GM19328 (cell line): ENCODE measurements around the gene HNRNPL.
"Not testable (repeated sequence)": the region's sequence is repeated elsewhere in the genome, so short reads cannot be mapped to it uniquely, and the experiment has no call there.

Experiments used
- ATAC-seq: cut with Tn5 transposase; IDR thresholded peaks from one replicate; pipeline ENCODE4 v1.9.1; 2021; ENCODE audit warnings: mild to moderate bottlenecking, moderate library complexity; ENCODE audit not compliant: unreplicated experiment

Gene HNRNPL

DNA sequence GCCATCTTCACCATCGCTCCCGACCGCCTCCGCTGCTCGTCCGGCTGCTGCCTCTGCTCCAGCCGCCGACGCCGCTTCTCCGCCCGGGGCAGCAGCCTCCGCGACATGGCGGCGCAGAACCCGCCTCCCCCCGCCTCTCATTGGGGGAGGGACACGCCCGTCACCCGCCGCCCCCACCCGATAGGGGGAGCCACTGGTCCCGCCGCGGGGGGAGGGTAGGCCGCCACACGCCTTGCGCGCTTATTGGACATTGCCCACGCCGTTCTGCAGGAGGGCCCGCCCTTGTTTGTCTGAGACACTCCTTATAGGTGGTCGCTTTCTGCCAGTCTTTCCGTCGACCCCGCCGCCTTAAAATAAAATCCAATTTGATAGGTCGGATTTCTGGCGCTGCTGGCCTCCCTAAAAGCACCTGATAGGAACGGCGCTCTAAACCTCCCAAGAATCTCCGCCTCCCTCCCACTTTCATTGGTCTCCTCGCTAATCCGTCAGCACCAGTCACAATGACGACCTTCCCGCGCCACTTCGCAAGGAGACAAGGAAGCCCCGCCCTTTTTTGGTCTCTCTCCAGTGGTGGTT, at the start of gene HNRNPL:
TSS of gene HNRNPL (minus strand) at position 127 of the 576 bp plus-strand sequence. CDS start at position 107, 20 bp downstream.
- peak; percentile 49 for ATAC-seq

- ATAC-seq = no peak
These were observed 49.1 kb upstream of the HNRNPL start for GRCh38 chr19:38898788-38899446.

DNA sequence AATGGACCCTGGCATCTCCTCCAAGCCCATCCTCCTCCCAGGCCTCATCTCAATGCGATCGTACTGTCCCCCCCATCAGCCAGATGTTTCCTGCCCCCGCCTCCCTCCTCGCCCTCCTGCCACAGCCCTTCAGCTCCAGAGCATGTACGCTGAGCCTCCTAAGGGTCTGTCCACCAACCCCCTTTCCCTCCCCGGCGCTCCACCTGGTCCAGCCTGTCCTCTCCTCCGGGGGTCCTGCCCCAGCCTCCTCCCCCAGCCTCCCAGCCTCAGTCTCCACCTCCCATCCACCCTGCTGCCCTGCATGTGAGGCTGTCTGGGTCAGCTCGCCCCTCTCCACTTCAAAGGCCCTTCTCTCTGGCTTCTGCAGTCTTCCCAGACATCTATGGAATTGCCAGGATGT, 45.2 kb upstream of the HNRNPL start:
- no peak for ATAC-seq

DNA sequence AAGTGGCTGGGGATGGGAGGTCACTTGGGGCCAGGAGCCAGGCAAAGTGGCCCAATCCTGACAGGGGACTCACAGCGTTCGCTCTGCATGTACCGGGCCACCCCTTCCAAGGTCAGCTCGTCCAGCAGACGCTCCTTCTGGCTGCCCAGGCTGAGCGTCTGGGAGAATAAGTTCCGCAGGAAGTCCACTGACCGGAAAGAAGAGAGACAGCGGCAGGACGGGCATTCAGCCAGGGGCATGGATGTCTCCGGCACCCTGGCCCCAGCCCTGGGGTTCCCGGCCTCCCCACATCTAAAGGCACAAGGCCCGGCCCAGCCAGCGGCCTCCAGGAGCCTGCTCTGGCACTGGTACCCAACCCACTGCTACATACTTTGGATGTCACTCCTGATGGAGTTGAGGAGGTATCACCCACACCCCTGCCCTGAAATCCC, 43.6 kb upstream of the HNRNPL start:
- ATAC-seq = no peak

GRCh38 chr19:38892841-38893240, 43.1 kb upstream of the HNRNPL start:
- no peak for ATAC-seq

DNA sequence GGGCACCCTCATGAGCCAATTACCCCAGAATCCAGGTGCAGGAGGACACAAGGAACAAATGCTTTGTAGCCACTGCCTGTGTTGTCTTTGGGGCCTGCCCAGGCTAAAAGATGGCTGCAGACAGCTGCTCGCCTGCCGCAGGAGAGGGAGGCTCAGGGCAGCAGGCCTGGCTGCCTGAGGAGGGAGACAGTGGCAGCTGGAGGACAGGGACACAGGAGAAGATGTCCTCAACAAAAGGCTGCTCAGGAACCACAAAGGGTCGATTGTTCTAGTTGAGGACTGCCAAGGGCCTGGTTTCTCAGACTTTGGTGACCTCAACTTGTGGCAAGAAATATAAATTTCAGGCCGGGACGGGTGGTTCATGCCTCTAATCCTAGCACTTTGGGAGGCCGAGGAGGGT, 42.0 kb upstream of the HNRNPL start:
- ATAC-seq = no peak

- ATAC-seq = no peak
These were observed 40.9 kb upstream of the HNRNPL start for GRCh38 chr19:38890686-38891085.

- ATAC-seq = no peak
These were observed 40.0 kb upstream of the HNRNPL start for GRCh38 chr19:38889803-38890202.

DNA sequence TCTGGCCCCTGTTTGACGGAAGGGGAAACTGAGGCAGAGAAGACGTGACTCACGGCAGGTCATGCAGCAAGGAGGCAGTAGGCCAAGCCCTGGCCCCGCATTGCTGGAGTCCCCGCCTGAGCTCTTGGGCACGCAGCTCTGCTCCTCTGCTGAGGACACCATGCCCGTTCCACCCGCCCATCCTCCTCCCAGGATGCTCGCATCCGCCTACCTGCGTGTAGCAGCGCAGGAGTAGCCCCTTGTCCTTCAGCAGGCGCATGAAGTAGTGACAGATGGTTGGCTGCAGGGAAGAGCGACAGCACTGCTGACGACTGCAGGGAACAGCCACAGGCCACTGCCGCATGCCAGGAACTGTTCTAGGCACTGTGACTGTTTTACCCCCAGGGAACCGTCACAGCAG, 39.1 kb upstream of the HNRNPL start:
- ATAC-seq = no peak

DNA sequence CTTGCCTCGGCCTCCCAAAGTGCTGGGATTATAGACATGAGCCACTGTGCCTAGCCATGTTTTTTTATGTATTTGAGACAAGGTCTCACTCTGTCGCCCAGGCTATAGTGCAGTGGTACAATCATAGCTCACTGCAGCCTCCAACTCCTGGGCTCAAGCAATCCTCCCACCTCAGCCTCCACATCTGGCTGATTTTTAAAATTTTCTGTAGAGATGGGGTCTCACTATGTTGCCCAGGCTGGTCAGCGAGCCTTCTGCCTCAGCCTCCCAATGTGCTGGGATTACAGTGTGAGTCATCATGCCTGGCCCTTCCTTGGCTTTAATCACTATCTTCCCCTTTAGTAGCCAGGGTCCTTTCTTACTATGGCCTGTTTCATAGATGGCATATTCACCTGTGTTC, 34.9 kb upstream of the HNRNPL start:
- ATAC-seq = not testable (repeated sequence)

DNA sequence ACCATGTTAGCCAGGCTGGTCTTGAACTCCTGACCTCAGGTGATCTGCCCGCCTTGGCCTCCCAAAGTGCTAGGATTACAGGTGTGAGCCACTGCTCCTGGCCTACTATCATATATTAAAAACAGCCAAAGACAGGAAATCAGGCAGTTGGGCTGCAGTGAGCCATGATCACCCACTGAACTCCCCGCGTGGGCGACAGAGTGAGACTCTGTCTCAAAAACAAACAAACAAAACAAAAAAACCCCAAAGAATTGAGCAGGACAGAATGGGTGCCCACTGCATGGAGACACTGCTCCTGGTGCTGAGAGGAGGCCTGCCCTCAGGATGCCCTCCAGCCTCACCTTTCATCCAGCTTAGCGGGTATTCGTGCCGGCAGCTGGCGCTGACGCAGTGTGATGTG, 33.5 kb upstream of the HNRNPL start:
- ATAC-seq = no peak

- no peak for ATAC-seq
These were observed 31.3 kb upstream of the HNRNPL start for GRCh38 chr19:38880882-38881609.

GRCh38 chr19:38880076-38880881, 30.5 kb upstream of the HNRNPL start:
- no peak for ATAC-seq

DNA sequence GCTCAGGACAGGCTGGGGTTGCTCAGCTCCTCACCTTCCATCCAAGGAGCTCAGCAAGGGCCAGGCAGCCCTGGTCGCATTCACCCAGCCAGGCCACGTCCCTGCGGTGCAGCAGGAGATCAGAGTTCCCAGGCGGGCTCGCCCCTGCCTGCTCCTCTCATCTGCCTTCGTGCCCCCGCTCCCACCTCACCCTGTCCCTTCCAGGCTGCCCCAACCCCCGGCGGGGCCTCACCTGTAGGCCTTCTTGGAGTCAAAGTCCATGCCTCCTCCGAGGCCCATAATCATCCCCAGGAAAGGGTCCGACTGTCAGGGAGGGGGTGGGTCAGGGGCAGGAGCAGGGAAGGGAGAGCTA, 29.6 kb upstream of the HNRNPL start:
- no peak for ATAC-seq

DNA sequence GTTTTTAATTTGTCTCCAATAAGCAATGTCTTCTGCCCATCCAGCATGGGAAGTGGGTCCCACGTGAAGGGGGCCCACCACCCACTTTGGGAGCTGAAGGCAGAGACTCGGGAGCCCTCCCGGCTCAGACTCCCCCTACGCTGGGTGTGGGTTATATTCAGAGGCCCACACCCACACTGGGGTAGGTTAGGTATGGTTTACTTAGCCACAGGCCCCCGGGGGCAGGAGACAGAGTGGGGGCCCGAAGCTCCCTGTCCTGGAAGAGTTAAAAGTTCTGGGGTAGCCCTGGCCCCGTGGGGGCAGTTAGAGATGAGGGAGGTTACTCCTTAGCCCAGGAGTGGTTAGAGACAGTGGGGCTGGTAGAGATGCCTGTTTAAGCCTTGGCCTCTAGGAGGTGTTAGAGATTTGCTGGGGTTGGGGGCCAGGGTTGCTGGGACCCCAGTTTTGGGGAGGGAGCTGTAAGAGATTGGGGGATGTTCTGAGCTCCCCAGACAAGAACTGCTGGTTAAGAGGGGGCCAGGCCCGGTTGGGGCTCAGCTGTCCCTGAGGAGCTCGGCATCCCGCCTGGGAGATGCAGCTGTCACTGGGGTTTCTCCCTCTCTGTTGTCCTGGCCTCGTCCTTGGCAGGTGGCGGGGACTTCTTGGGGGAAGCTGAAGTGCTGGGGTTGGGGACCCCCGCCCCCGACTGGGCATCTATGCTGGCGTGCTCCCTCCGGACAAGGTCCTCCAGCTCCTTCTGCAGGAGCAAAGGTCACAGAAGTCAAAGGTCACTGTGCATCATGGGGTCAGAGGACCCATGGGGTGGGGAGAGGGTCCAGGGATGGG, 29.0 kb upstream of the HNRNPL start:
- no peak for ATAC-seq

- no peak for ATAC-seq
These were observed 28.2 kb upstream of the HNRNPL start, which contains the start of gene RINL for GRCh38 chr19:38877781-38878574. Gene RINL (minus strand): TSS chr19:38878275. CDS start chr19:38876742, 1,533 bp downstream.

DNA sequence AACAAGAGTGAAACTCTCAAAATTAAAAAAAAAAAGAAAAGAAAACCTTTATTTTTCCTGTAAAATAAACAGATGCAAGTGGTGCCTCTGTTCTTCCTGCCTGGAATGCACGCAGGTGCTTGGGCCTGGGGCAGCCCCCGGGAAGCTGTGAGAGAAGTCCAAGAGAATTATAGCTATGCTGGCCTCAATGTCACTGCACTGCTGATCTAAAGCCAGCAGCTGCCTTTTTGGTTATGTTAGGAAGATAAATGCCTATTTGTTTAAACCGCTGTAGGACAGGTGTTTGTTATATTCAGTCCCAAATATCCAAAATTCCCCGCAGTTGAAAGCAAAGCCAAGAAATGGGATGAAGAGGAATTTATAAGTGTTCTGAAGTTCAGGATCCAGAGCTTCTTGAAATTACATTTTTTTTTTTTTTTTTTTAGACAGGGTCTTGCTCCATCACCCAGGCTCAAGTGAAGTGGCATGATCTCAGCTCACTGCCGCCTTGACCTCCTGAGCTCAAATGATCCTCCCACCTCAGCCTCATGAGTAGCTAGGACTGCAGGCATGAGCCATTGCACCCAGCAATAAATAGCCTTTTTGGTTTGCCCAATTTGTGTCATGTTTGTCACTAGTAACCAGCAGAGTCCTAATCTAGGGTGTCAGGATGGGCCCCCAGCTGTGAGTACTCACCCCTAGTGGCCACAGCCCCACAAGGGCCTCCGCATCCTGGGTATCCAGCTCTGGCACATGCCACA, 26.0 kb upstream of the HNRNPL start:
- no peak for ATAC-seq

DNA sequence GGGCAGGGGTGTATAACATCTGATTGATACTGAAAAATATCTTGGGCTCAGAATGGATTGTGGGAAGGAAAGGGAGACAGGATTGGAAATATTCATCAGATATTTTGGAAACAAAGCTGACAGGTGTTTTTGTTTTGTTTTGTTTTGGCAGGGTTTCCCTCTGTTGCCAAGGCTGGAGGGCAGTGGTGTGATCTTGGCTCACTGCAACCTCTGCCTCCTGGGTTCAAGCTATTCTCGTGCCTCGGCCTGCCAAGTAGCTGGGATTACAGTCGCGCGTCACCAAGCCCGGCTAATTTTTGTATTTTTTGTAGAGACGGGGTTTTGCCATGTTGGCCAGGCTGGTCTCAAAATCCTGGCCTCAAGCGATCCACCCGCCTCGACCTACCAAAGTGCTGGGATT, 23.6 kb upstream of the HNRNPL start:
- not testable (repeated sequence) for ATAC-seq

DNA sequence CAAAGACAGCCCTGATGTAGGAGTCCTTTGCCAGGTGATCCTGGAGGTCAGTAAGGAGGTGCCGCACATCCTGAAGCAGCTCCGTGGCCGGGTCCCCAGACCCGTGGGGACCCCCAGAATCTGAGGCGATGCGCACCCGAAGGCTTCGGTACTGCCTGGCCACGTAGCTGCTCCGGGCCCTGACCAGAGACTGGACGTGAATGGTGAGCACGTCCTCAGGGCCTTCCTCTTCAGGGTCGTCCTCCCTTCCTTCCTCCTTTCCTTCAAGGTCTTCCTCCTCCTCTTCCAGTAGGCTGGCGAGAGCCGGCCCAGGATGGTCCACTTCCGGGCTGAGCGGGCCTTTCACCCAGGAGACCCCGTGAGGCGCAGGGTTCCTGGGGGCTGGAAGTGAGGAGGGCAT, 20.8 kb upstream of the HNRNPL start:
- ATAC-seq = no peak
